Hippocampal formation (tissue), 2 donors: ENCODE results near the gene TMEM120B.

ENCODE experiments used
- DNase-seq, 2 donors: peaks; one replicate each; lab custom pipeline; 2025; lab: John Stamatoyannopoulos, UW

The TMEM120B gene

GRCh38 chr12:121819212-121819949 lies 106.8 kb downstream of the TMEM120B start:
- no peak for DNase-seq

- no peak for DNase-seq
Observed at GRCh38 chr12:121820056-121820455, 107.5 kb downstream of the TMEM120B start.

- DNase-seq: no peak
Observed at GRCh38 chr12:121822393-121823100, 110.0 kb downstream of the TMEM120B start.

- DNase-seq: no peak
Observed at GRCh38 chr12:121823101-121823726, 110.7 kb downstream of the TMEM120B start.

- DNase-seq: no peak
Observed at GRCh38 chr12:121823727-121824115, 111.2 kb downstream of the TMEM120B start.

GRCh38 chr12:121825041-121825523 lies 112.5 kb downstream of the TMEM120B start:
- DNase-seq: no peak

GRCh38 chr12:121826318-121827150 lies 114.0 kb downstream of the TMEM120B start:
- no peak for DNase-seq

GRCh38 chr12:121827351-121828099 lies 115.0 kb downstream of the TMEM120B start:
- no peak for DNase-seq

GRCh38 chr12:121828306-121828705 lies 115.8 kb downstream of the TMEM120B start:
- no peak for DNase-seq

GRCh38 chr12:121828826-121829225 lies 116.3 kb downstream of the TMEM120B start:
- no peak for DNase-seq

- DNase-seq: no peak
Observed at GRCh38 chr12:121829250-121829918, 116.8 kb downstream of the TMEM120B start.

GRCh38 chr12:121830134-121830533 lies 117.6 kb downstream of the TMEM120B start:
- no peak for DNase-seq

GRCh38 chr12:121830588-121831265 lies 118.2 kb downstream of the TMEM120B start:
- no peak for DNase-seq
